Smooth muscle cell (in vitro differentiated cells): ENCODE results near the gene COPS7A. TPM values are rescaled to one million over a fixed set of nuclear protein-coding genes. Genes with fewer than 3 reads are reported as not detected.
"Not testable (repeated sequence)": the region's sequence is repeated elsewhere in the genome, so short reads cannot be mapped to it uniquely, and the experiment has no call there.

ENCODE experiments used
- DNase-seq: peaks from one replicate; lab custom pipeline; 2025; ENCODE audit not compliant: unreplicated experiment; lab: John Stamatoyannopoulos, UW
- H2AFZ ChIP-seq: fragments of 200-600 bp; sonication (generic); 2 replicates; pipeline ENCODE4 v1.6.0; 2016; ENCODE audit warnings: antibody characterized with exemption, low read depth, mild to moderate bottlenecking
- H3F3A ChIP-seq: fragments of 200-600 bp; sonication (generic); 2 replicates; pipeline ENCODE4 v1.6.0; 2017; ENCODE audit warnings: antibody characterized with exemption, low read depth
- H3K27ac ChIP-seq: fragments of 200-600 bp; sonication (generic); 2 replicates; pipeline ENCODE4 v1.5.1; 2016; ENCODE audit warnings: low read depth, mild to moderate bottlenecking
- H3K27me3 ChIP-seq: fragments of 200-600 bp; sonication (generic); 2 replicates; pipeline ENCODE4 v1.6.1; 2016; ENCODE audit warnings: low read depth, mild to moderate bottlenecking
- H3K36me3 ChIP-seq: fragments of 200-600 bp; sonication (generic); 2 replicates; pipeline ENCODE4 v1.5.1; 2016; ENCODE audit warnings: low read depth
- H3K4me1 ChIP-seq: fragments of 200-600 bp; sonication (generic); 2 replicates; pipeline ENCODE4 v1.5.1; 2016; ENCODE audit warnings: low read depth
- H3K4me2 ChIP-seq: fragments of 200-600 bp; sonication (generic); 2 replicates; pipeline ENCODE4 v1.6.0; 2016; ENCODE audit warnings: mild to moderate bottlenecking
- H3K4me3 ChIP-seq: fragments of 200-600 bp; sonication (generic); 2 replicates; pipeline ENCODE4 v1.5.1; 2016; ENCODE audit warnings: mild to moderate bottlenecking
- H3K79me2 ChIP-seq: fragments of 200-600 bp; sonication (generic); 2 replicates; pipeline ENCODE4 v1.6.0; 2016; ENCODE audit warnings: low read depth, mild to moderate bottlenecking
- H3K9ac ChIP-seq: fragments of 200-600 bp; sonication (generic); 2 replicates; pipeline ENCODE4 v1.6.0; 2016; ENCODE audit warnings: low read depth
- H3K9me3 ChIP-seq: fragments of 200-600 bp; sonication (generic); replicated peaks from 2 replicates; pipeline ENCODE4 v1.5.1; 2016; ENCODE audit warnings: low read depth
- H4K20me1 ChIP-seq: fragments of 200-600 bp; sonication (generic); 2 replicates; pipeline ENCODE4 v1.6.0; 2016; ENCODE audit warnings: low read depth
- WGBS: methylation state at CpG from one replicate; pipeline ENCODE4 v1.1.7; 2016; ENCODE audit warnings: low lambda C conversion rate; 5-methylcytosine and 5-hydroxymethylcytosine counted together
- polyA plus RNA-seq: library from polyadenylated mRNA; unstranded; fragments of >200 nt; fragmentation: Nextera tagmentation; extraction: Ambion mirVana; gene quantifications from 2 replicates; pipeline ENCODE4 v1.2.1, GENCODE V29; 2016
- total RNA-seq: library from RNA; depleted of rRNA; stranded (reverse); fragments of >200 nt; gene quantifications from 2 replicates; pipeline ENCODE4 v1.2.3, GENCODE V29; 2014
- TF ChIP-seq, protein P1 (sequence below): fragments of 200-600 bp; sonication (generic); IDR thresholded peaks from 2 replicates; pipeline ENCODE4 v1.5.1; 2017; ENCODE audit warnings: borderline replicate concordance, mild to moderate bottlenecking, antibody characterized with exemption; ENCODE audit not compliant: insufficient read depth, poor library complexity, severe bottlenecking

COPS7A gene
- total and polyA plus RNA-seq, 2 experiments from 2014 or later, result 56.6 to 105 TPM

DNA sequence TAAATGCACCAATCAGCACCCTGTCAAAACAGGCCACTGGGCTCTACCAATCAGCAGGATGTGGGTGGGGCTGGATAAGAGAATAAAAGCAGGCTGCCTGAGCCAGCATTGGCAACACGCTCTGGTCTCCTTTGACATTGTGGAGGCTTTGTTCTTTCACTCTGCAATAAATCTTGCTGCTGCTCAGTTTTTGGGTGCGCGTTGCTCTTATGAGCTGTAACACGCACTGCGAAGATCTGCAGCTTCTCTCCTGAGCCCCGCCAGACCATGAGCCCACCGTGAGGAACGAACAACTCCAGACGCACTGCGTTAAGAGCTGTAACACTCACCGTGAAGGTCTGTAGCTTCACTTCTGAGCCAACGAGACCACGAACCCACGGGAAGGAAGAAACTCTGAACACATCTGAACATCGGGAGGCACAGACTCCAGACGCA is 14.9 kb upstream of the COPS7A start:
- Histone ChIP-seq H3K4me3 (no peak overlapping the region), H3K9ac (no peak overlapping the region), H3K4me2 (no peak overlapping the region), H3K27ac (no peak overlapping the region), H2AFZ (no peak overlapping the region), H3K79me2 (no peaks in the 10 kb centered on the region), H4K20me1 (no peaks in the 10 kb centered on the region), H3K9me3 (no peaks in the 10 kb centered on the region), H3K36me3 (no peaks in the 10 kb centered on the region), H3F3A (no peaks in the 10 kb centered on the region), H3K27me3 (no peaks in the 10 kb centered on the region), H3K4me1 (no peaks in the 10 kb centered on the region)
- no peak for DNase-seq
- WGBS, result 93% methylated on average over 16 of the region's 16 CpGs
- TF ChIP-seq, protein P1, sequence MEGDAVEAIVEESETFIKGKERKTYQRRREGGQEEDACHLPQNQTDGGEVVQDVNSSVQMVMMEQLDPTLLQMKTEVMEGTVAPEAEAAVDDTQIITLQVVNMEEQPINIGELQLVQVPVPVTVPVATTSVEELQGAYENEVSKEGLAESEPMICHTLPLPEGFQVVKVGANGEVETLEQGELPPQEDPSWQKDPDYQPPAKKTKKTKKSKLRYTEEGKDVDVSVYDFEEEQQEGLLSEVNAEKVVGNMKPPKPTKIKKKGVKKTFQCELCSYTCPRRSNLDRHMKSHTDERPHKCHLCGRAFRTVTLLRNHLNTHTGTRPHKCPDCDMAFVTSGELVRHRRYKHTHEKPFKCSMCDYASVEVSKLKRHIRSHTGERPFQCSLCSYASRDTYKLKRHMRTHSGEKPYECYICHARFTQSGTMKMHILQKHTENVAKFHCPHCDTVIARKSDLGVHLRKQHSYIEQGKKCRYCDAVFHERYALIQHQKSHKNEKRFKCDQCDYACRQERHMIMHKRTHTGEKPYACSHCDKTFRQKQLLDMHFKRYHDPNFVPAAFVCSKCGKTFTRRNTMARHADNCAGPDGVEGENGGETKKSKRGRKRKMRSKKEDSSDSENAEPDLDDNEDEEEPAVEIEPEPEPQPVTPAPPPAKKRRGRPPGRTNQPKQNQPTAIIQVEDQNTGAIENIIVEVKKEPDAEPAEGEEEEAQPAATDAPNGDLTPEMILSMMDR, result no peak

DNA sequence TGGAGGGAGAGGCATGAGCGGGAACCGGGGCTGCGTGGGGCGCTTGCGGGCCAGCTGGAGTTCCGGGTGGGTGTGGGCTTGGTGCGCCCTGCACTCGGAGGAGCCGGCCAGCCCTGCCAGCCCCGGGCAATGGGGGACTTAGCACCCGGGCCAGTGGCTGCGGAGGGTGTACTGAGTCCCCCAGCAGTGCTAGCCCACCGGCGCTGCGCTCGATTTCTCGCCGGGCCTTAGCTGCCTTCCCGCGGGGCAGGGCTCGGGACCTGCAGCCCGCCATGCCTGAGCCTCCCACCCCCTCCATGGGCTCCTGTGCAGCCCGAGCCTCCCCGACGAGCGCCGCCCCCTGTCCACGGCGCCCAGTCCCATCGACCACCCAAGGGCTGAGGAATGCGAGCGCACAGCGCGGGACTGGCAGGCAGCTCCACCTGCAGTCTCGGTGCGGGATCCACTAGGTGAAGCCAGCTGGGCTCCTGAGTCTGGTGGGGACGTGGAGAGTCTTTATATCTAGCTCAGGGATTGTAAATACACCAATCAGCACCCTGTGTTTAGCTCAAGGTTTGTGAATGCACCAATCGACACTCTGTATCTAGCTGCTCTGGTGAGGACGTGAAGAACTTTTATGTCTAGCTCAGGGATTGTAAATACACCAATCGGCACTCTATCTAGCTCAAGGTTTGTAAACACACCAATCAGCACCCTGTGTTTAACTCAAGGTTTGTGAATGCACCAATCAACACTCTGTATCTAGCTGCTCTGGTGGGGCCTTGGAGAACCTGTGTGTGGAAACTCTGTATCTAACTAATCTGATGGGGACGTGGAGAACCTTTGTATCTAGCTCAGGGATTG is 7.6 kb upstream of the COPS7A start:
- H3K4me1 ChIP-seq, H4K20me1 ChIP-seq, H3K27me3 ChIP-seq, DNase-seq, H3K4me2 ChIP-seq, H3K9me3 ChIP-seq, H3K27ac ChIP-seq, H3K9ac ChIP-seq, H3K36me3 ChIP-seq, H3F3A ChIP-seq, H2AFZ ChIP-seq, H3K79me2 ChIP-seq, H3K4me3 ChIP-seq: not testable (repeated sequence)
- WGBS, result 91% methylated on average over 13 of the region's 41 CpGs

DNA sequence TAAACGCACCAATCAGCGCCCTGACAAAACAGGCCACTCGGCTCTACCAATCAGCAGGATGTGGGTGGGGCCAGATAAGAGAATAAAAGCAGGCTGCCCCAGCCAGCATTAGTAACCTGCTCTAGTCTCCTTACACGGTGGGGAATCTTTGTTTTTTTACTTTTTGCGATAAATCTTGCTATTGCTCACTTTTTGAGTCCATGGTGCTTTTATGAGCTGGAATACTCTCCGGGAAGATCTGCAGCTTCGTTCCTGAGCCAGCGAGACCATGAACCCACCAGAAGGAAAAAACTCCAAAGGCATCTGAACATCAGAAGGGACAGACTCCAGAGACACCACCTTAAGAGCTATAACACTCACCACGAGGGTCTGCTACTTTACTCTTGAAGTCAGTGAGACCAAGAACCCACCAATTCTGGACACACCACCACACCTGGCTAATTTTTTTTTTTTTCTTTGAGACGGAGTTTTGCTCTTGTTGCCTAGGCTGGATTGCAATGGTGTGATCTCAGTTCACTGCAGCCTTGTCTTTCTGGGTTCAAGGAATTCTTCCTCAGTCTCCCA is 6.9 kb upstream of the COPS7A start:
- TF ChIP-seq, protein P1, result no peak
- 93% methylated on average over 10 of the region's 10 CpGs for WGBS
- Histone ChIP-seq H3K4me3 (no peak overlapping the region), H2AFZ (no peak overlapping the region), H3K27me3 (no peaks in the 10 kb centered on the region), H3K9ac (no peak overlapping the region), H3K27ac (no peak overlapping the region), H3K4me2 (no peak overlapping the region), H3K36me3 (no peaks in the 10 kb centered on the region), H3K4me1 (no peaks in the 10 kb centered on the region), H4K20me1 (no peaks in the 10 kb centered on the region), H3F3A (no peaks in the 10 kb centered on the region), H3K9me3 (no peaks in the 10 kb centered on the region), H3K79me2 (no peaks in the 10 kb centered on the region)
- no peak for DNase-seq

DNA sequence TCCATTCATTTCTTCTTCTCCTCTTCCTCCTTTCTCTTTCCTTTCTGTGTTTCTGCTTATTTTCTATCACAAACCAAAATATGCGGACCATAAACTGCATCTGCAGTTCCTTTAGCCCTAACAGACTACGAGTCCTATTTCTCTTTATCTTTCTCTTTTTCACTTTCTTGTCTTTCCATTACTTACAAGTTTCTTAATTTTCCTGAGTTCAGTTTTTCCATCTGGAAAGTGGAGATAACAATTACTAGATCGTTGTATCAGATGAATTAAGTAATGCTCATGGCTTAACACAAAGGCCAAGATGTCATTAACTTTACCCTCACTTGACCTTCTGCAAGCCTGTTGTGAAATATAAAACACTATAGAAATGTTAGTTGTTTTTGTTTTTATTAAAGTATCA is 983 bp upstream of the COPS7A start:
- Histone ChIP-seq H3K4me1 (peaks cover 5% of the 10 kb centered on the region), H3K4me2 (peak overlapping the region; percentile 92), H3K27ac (peak overlapping the region; percentile 90), H3K9me3 (no peaks in the 10 kb centered on the region), H3K9ac (no peak overlapping the region), H4K20me1 (no peaks in the 10 kb centered on the region), H3K27me3 (no peaks in the 10 kb centered on the region), H3K79me2 (peaks cover 3% of the 10 kb centered on the region), H3K4me3 (peak overlapping the region; percentile 80), H2AFZ (peak overlapping the region; percentile 97), H3F3A (peaks cover 3% of the 10 kb centered on the region), H3K36me3 (no peaks in the 10 kb centered on the region)
- 82% methylated on average over 3 of the region's 3 CpGs for WGBS
- TF ChIP-seq, protein P1, result no peak
- DNase-seq, result no peak
